Measurements from ENCODE around the gene ATP13A4.
A peak's percentile ranks its signal among the peaks of the same experiment; 100 is the strongest.

Gene ATP13A4

DNA sequence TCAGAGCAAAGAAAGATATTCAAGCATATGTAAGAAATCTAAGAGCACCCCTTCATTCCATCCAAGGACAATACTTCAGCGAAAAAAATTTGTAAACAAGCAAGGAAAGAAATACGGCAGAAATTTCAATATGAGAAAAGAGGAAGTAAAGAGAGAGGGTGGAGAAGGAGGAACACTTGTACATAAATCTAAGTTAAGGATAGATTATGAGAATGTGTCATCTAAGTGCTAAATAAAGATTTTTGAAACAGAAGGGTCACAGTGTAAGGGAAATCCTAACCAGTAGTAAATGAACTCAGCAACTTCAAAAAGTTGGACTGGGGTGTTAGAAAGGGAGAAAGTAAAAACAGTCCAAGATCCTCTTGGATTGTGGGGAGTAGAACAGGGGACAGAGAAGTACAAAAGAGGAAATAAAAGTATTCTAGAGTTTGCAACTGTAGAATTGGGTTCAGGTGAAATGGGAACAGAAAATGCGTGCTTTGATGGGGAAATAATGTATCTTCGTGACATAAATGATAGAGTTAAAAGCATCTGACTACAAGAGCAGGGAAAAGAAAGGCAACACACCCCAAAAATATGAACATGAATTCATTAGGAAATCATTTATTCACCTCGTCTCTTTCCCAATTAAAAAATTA, 107.6 kb downstream of the ATP13A4 start:
- peak; percentile 69 to 82 for ATAC-seq (replicated peaks)
- Mint-ChIP-seq H3K27me3 (no peaks in the 10 kb centered on the region), H3K36me3 (no peaks in the 10 kb centered on the region)

GRCh38 chr3:193439423-193439822, 115.3 kb downstream of the ATP13A4 start:
- no peak for DNase-seq
- H3K36me3 Mint-ChIP-seq: no peaks in the 10 kb centered on the region
- H3K4me1 Mint-ChIP-seq: no peaks in the 10 kb centered on the region
- H3K27ac Mint-ChIP-seq: no peak overlapping the region
- no peak overlapping the region for H3K4me3 Mint-ChIP-seq
- H3K27me3 Mint-ChIP-seq: no peaks in the 10 kb centered on the region
- ATAC-seq (replicated peaks): no peak
- H3K9me3 Mint-ChIP-seq: no peaks in the 10 kb centered on the region

More for the DNA sequence above, 107.6 kb downstream of the ATP13A4 start:
- DNase-seq: no peak
- Mint-ChIP-seq H3K4me1 (peaks cover 9 to 16% of the 10 kb centered on the region in 2 donors), H3K4me3 (no peak overlapping the region), H3K27ac (no peak overlapping the region), H3K9me3 (no peaks in the 10 kb centered on the region)

DNA sequence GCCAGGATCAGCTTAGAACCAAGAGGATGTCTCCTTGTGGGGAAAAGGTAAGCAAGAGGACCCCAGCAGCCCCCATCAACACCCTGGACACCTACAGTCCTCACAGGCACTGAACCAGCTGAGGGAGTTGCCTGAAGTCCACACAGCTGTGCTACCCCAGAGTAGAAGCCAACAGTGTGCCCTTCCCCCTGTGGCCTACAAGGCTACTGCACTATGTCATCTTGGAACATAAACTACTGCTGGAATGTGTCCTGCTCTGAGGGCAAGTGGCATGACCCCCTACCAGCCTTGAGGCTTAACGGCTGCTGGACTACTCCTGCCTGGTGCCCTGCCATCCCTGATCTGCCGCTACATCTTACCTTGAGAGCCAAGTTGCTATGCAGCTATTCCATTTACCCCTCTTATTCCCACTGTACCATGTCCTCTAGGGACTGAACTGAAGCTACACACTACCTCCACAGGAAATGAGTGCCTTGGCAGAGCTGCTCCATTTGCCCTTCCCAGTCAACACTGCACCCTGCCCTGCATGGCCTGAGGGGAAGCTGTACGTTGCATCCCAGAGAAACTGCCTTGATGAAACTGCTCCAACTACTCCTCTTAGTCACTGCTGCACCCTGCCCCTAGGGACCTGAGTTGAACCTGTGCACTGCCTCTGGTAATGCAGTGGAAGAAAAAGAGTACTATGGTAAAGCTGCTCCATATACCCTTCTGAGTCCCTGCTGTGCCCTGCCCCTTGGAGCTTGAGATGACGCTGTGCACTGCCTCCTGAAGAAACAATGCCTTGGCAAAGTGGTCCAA, 135.9 kb downstream of the ATP13A4 start:
- Mint-ChIP-seq H3K36me3 (peaks cover 7 to 10% of the 10 kb centered on the region in 2 donors), H3K9me3 (peaks cover 28 to 30% of the 10 kb centered on the region in 2 donors), H3K4me3 (no peak overlapping the region), H3K4me1 (no peaks in the 10 kb centered on the region), H3K27me3 (no peaks in the 10 kb centered on the region), H3K27ac (no peak overlapping the region)
- DNase-seq (no peak), ATAC-seq (replicated peaks) (no peak)

- Mint-ChIP-seq H3K4me1 (no peaks in the 10 kb centered on the region), H3K9me3 (peaks cover 26 to 28% of the 10 kb centered on the region in 2 donors), H3K27me3 (no peaks in the 10 kb centered on the region), H3K36me3 (peaks cover 7 to 11% of the 10 kb centered on the region in 2 donors), H3K4me3 (no peak overlapping the region), H3K27ac (no peak overlapping the region)
- ATAC-seq (replicated peaks) (no peak), DNase-seq (no peak)
Observed at GRCh38 chr3:193416629-193417028, 138.1 kb downstream of the ATP13A4 start.

DNA sequence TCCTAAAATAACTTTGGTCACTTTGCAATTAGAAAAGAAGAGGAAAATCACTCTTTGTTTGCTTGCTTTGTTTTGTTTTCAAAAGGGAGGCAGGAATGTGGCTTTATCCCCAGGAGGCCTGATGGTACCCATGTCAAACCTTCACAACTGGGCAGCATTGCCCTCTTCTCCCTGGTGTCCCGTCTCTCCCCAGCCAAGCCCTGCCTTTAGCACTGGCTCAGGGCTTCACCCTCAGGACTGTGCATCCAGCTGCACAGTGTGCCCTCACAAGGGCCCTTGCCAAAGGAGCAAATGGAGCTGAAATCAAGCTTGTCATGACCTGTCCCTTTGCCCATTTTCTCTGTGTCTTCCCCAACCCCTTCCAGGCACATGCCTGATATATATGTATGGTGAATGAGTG, 147.0 kb downstream of the ATP13A4 start:
- H3K4me3 Mint-ChIP-seq: no peak overlapping the region
- no peaks in the 10 kb centered on the region for H3K36me3 Mint-ChIP-seq
- no peak for ATAC-seq (replicated peaks)
- no peak for DNase-seq
- H3K4me1 Mint-ChIP-seq: no peaks in the 10 kb centered on the region
- H3K27ac Mint-ChIP-seq: no peak overlapping the region
- no peaks in the 10 kb centered on the region for H3K27me3 Mint-ChIP-seq
- no peaks in the 10 kb centered on the region for H3K9me3 Mint-ChIP-seq

DNA sequence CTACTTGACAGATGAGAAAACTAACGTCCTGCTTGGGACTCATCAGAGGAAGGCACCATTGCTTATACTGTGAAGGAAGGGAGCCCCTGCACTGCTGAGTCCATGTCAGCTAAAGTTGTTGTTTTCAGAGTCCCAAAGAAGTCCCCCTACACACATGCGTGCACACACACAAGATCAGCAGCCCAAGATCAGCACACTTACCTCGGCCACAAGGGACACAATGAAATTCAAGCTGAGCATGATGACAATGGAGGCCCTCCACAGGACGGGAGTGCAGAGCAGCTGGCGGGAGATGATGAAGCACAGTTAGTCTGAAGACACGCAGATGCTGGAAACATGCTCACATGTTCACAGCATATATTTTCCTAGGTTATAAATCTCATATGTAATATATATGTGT, 147.6 kb downstream of the ATP13A4 start:
- DNase-seq (no peak), ATAC-seq (replicated peaks) (no peak)
- no peaks in the 10 kb centered on the region for H3K9me3 Mint-ChIP-seq
- H3K27ac Mint-ChIP-seq: no peak overlapping the region
- no peaks in the 10 kb centered on the region for H3K36me3 Mint-ChIP-seq
- no peaks in the 10 kb centered on the region for H3K4me1 Mint-ChIP-seq
- no peaks in the 10 kb centered on the region for H3K27me3 Mint-ChIP-seq
- no peak overlapping the region for H3K4me3 Mint-ChIP-seq

DNA sequence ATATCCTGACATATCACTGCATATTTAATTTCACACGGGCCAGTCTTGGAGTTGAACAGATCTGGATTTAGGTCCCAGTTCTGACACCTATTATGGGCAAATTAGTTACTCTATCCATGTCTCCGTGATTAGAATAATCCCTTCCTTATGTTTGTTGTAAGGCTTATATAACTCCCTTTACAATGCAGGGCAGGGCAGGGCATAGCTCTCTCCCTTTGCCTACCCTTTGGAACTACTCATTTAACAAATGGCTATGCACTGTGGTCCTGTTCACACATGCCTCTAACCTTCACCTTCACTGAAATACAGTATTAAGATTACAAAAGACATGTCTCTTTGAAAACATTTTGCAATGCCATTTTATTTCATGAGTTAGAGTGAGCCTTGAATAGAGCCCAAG, 151.4 kb downstream of the ATP13A4 start:
- H3K4me3 Mint-ChIP-seq: no peak overlapping the region
- no peaks in the 10 kb centered on the region for H3K27me3 Mint-ChIP-seq
- ATAC-seq (replicated peaks): no peak
- no peaks in the 10 kb centered on the region for H3K9me3 Mint-ChIP-seq
- no peak overlapping the region for H3K27ac Mint-ChIP-seq
- no peak for DNase-seq
- H3K4me1 Mint-ChIP-seq: no peaks in the 10 kb centered on the region
- H3K36me3 Mint-ChIP-seq: no peaks in the 10 kb centered on the region

DNA sequence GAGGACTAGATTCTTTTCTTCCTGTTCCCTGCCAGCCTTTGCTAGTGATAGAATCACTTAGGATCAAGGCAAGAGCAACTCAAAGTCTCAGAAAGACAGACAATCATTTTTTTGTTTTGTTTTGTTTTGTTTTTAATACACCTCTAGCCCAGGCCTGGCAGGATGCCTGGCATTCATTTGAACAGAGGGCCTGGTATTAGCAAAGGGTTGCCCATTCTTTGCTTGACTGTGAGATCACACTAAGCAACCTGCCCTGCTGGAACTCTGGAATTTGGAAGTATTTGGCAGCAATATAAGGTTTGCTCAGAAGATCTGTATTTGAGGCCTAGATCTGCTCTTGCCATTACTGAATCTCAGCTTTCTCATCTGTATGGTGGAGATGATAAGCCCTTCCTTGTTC, 154.4 kb downstream of the ATP13A4 start:
- H3K4me1 Mint-ChIP-seq: no peaks in the 10 kb centered on the region
- no peak overlapping the region for H3K27ac Mint-ChIP-seq
- ATAC-seq (replicated peaks) (no peak), DNase-seq (no peak)
- peaks cover 0 to 2% of the 10 kb centered on the region in 2 donors for H3K9me3 Mint-ChIP-seq
- H3K27me3 Mint-ChIP-seq: no peaks in the 10 kb centered on the region
- H3K4me3 Mint-ChIP-seq: no peak overlapping the region
- no peaks in the 10 kb centered on the region for H3K36me3 Mint-ChIP-seq

GRCh38 chr3:193396451-193397244, 158.0 kb downstream of the ATP13A4 start:
- H3K9me3 Mint-ChIP-seq: peaks cover 5 to 7% of the 10 kb centered on the region in 2 donors
- H3K27me3 Mint-ChIP-seq: no peaks in the 10 kb centered on the region
- no peak overlapping the region for H3K4me3 Mint-ChIP-seq
- no peak for DNase-seq
- no peak for ATAC-seq (replicated peaks)
- no peaks in the 10 kb centered on the region for H3K4me1 Mint-ChIP-seq
- no peaks in the 10 kb centered on the region for H3K36me3 Mint-ChIP-seq
- H3K27ac Mint-ChIP-seq: no peak overlapping the region

GRCh38 chr3:193391902-193392301, 162.8 kb downstream of the ATP13A4 start:
- no peak overlapping the region for H3K4me3 Mint-ChIP-seq

DNA sequence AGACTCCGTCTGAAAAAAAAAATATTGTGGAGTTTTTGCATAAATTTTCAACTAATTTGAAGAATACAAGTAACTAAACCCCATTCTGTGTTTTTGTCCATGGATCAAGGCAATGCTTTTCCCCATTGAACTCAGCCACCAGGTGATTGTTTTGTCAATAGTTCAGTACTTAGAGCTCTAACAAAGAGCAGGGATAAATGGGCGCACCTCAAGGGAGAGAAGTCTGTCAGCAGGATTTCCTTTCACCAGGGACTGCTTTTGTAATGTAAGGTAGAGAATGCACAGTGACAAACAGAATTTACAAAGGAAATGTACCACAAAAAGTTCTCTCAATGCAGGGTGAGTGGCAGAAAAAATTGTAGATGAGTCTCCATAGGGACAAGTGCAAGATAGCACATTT, 165.4 kb downstream of the ATP13A4 start:
- no peak overlapping the region for H3K27ac Mint-ChIP-seq
- ATAC-seq (replicated peaks): no peak

More at GRCh38 chr3:193391902-193392301, 162.8 kb downstream of the ATP13A4 start:
- Mint-ChIP-seq H3K9me3 (peaks cover 3 to 7% of the 10 kb centered on the region in 2 donors), H3K36me3 (no peaks in the 10 kb centered on the region), H3K27ac (no peak overlapping the region), H3K27me3 (no peaks in the 10 kb centered on the region), H3K4me1 (no peaks in the 10 kb centered on the region)
- DNase-seq (no peak), ATAC-seq (replicated peaks) (no peak)

GRCh38 chr3:193388361-193388760, 166.3 kb downstream of the ATP13A4 start:
- Mint-ChIP-seq H3K4me3 (no peak overlapping the region), H3K4me1 (no peaks in the 10 kb centered on the region), H3K27ac (no peak overlapping the region), H3K9me3 (peaks cover 0 to 1% of the 10 kb centered on the region in 2 donors), H3K27me3 (no peaks in the 10 kb centered on the region), H3K36me3 (no peaks in the 10 kb centered on the region)
- no peak for DNase-seq
- ATAC-seq (replicated peaks): no peak

More for the DNA sequence above, 165.4 kb downstream of the ATP13A4 start:
- no peak for DNase-seq
- Mint-ChIP-seq H3K9me3 (peaks cover 4% of the 10 kb centered on the region in 2 donors), H3K36me3 (no peaks in the 10 kb centered on the region), H3K27me3 (no peaks in the 10 kb centered on the region), H3K4me3 (no peak overlapping the region), H3K4me1 (no peaks in the 10 kb centered on the region)

DNA sequence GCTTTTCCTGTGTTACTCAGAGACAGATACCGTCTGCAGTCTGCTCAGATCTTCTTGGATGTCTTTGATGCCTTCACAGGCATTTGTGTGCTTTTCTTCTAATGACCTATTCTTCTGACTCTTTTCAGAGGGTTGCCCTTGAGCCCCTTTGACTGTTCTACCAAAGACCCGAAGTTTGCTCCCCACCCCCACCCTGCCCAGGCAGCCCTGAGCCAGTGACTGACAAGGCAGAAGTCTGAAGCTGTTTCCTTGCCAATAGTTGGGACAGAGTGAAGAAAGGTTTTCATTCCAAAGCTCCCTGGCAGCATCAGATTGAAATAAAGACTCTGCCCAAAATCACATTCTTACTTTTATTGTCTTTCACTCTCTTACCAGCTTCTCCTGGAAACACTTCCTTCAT, 167.1 kb downstream of the ATP13A4 start:
- H3K36me3 Mint-ChIP-seq: no peaks in the 10 kb centered on the region
- H3K4me3 Mint-ChIP-seq: no peak overlapping the region
- no peaks in the 10 kb centered on the region for H3K27me3 Mint-ChIP-seq
- no peak overlapping the region for H3K27ac Mint-ChIP-seq
- DNase-seq (no peak), ATAC-seq (replicated peaks) (no peak)
- H3K9me3 Mint-ChIP-seq: peaks cover 0 to 1% of the 10 kb centered on the region in 2 donors
- H3K4me1 Mint-ChIP-seq: no peaks in the 10 kb centered on the region

DNA sequence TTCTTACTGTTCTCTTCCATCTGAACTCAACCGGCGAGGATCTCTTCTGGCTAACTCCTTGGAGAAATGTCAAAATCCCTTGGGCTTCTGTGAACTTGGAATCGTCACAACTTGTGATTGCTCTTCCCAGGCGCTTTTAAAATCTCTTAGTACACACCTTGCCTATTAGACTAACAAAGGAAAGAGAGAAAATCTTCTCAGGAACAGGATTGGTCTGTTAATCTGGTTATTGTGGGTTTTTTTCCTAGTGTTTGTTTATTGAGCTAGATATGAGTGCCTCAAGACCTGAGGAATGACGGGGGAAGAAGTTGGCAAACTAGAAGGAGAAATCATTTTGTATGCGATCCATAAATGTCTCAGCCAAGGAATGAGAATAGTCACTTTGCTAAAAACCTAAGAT, 176.0 kb downstream of the ATP13A4 start, which contains the start of gene ATP13A5:
ATP13A5 (minus strand) TSS at position 48 of the 400 bp plus-strand sequence; CDS start at position 20, 28 bp downstream.
- Mint-ChIP-seq H3K9me3 (peaks cover 0 to 2% of the 10 kb centered on the region in 2 donors), H3K27ac (no peak within 1 kb of the TSS), H3K4me1 (no peaks in the 10 kb centered on the region), H3K36me3 (no peaks in the 10 kb centered on the region), H3K4me3 (no peak within 1 kb of the TSS), H3K27me3 (peaks cover 0 to 12% of the 10 kb centered on the region in 2 donors)
- no peak for DNase-seq
- no peak for ATAC-seq (replicated peaks)
